Naive thymus-derived CD4-positive, alpha-beta T cell (primary cell): ENCODE results near the gene NEDD9. TPM values are rescaled to one million over a fixed set of nuclear protein-coding genes. Genes with fewer than 3 reads are reported as not detected.

Source experiments
- polyA plus RNA-seq, 2 donors: library from polyadenylated mRNA; unstranded; fragments of 300-500 nt; fragmentation: Illumina TruSeq; gene quantifications; one replicate each; pipeline ENCODE4 v1.2.3, GENCODE V29; 2021
- total RNA-seq, 6 experiments: library from RNA in 5 of 6; stranded (reverse) in 5 of 6; gene quantifications; 1 replicate in 5 of 6; 2 replicates in 1 of 6; pipeline ENCODE4 v1.2.3 and lab custom pipeline; 2021 to 2026

Gene NEDD9
- total and polyA plus RNA-seq, 7 experiments from 2014 or later, result 14.2 to 62.9 (median 35.4) TPM

Other genes with a start within 250 kb of the NEDD9 start
- gene ELOVL2, start 188.4 kb downstream of the NEDD9 start, total RNA-seq, result not detected
- not detected for gene ELOVL2, start 188.4 kb downstream of the NEDD9 start, polyA plus RNA-seq
- gene SMIM13, start 138.8 kb downstream of the NEDD9 start, total RNA-seq, result 1 to 10 TPM; 4.0 to 9.9 (median 4.4) TPM
- 1 to 10 TPM in 1 of 2 donors, under 1 TPM in 1; 0.64 to 1.9 TPM for gene SMIM13, start 138.8 kb downstream of the NEDD9 start, polyA plus RNA-seq
- gene ERVFRD-1, start 120.9 kb downstream of the NEDD9 start, total RNA-seq, result under 1 TPM in 1 of 5 experiments, not detected in 4; 0.11 TPM
- gene ERVFRD-1, start 120.9 kb downstream of the NEDD9 start, polyA plus RNA-seq, result under 1 TPM; 0.33 TPM